Esophagus squamous epithelium (tissue), 5 donors: Measurements from ENCODE around the gene COL23A1. TPM values are rescaled to one million over a fixed set of nuclear protein-coding genes. Genes with fewer than 3 reads are reported as not detected.
"Not testable (repeated sequence)": the region's sequence is repeated elsewhere in the genome, so short reads cannot be mapped to it uniquely, and the experiment has no call there.

Experiments used
- DNase-seq: peaks from one replicate; lab custom pipeline; 2025; lab: John Stamatoyannopoulos, UW
- H3K27ac ChIP-seq, 4 donors: fragments of 200-600 bp; sonication (generic); one replicate each; pipeline ENCODE4 v1.5.1; 2016 to 2019; ENCODE audit warnings: mild to moderate bottlenecking in 1 of 4
- H3K27me3 ChIP-seq, 4 donors: fragments of 200-600 bp; sonication (generic); 1 replicate in 3 of 4; 2 replicates in 1 of 4; pipeline versions ENCODE4 v1.5.1 to v1.6.0; 2017 to 2021; ENCODE audit warnings: antibody characterized with exemption in 1 of 4
- H3K36me3 ChIP-seq, 3 donors: fragments of 200-600 bp; sonication (generic); one replicate each; pipeline ENCODE4 v1.5.1; 2016 to 2019
- H3K4me1 ChIP-seq, 3 donors: fragments of 200-600 bp; sonication (generic); one replicate each; pipeline ENCODE4 v1.5.1; 2017 to 2019
- H3K4me3 ChIP-seq, 4 donors: fragments of 200-600 bp; sonication (generic); 1 replicate in 3 of 4; 2 replicates in 1 of 4; pipeline ENCODE4 v1.5.1; 2016 to 2019; ENCODE audit warnings: mild to moderate bottlenecking in 2 of 4, moderate library complexity in 1 of 4
- H3K9me3 ChIP-seq, 3 donors: fragments of 200-600 bp; sonication (generic); one replicate each; pipeline ENCODE4 v1.5.1; 2016 to 2019
- POLR2A ChIP-seq, 4 donors: fragments of 450-650 bp; IDR thresholded peaks; one replicate each; pipeline ENCODE4 v1.6.1; 2017; ENCODE audit warnings: antibody characterized with exemption in 4 of 4, mild to moderate bottlenecking in 4 of 4, moderate library complexity in 3 of 4
- WGBS, 2 donors: methylation state at CpG; one replicate each; pipeline ENCODE4 v1.1.5; 2018; 5-methylcytosine and 5-hydroxymethylcytosine counted together
- intact Hi-C: fragments of 100-400 bp; cut with DNase I; formaldehyde crosslinking; loops from one replicate; pipeline ENCODE4 v1.15.0; 2022
- total RNA-seq, 4 donors: library from RNA; depleted of rRNA; stranded (reverse); fragments of >200 nt; gene quantifications; one replicate each; pipeline ENCODE4 v1.1.0, GENCODE V29; 2016
- TF ChIP-seq, protein P1 (sequence below), 6 experiments: fragments of 450-650 bp in 4 of 6; fragments of 200-600 bp in 2 of 6; sonication (generic) in 2 of 6; IDR thresholded peaks; one replicate each; pipeline ENCODE4 v1.5.1; 2016 to 2019; ENCODE audit warnings: antibody characterized with exemption in 6 of 6, mild to moderate bottlenecking in 4 of 6, moderate library complexity in 4 of 6
- donor health status: DM: yes; HTN: yes; CAD: no.

Gene COL23A1
- total RNA-seq, 4 donors from 2014 or later, result 0.41 to 1.5 (median 0.44) TPM; not detected in 1

DNA sequence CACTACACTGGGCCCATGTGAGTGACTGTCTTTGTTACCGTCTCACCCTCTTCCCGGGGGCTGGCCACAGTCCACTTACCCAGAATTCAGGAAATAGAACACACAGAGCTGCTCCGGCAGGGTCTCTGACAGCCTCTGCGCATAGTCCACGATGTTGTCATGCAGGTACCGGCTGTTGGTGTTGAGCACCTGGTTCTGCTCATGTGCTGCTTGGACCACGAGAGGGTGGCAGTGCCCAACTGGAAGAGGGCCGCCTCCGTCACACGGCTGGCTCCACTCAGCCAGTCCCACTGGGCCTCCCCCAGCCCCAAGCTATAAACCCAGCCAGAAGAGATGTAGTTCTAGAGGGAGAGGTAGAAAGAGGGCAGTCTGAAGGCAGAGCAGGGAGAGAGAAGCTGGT lies 360.3 kb downstream of the COL23A1 start:
- H3K4me3 ChIP-seq, result no peak overlapping the region
- WGBS, 2 donors, result 87 to 94% methylated on average over 3 of the region's 10 CpGs
- H3K27ac ChIP-seq, result no peak overlapping the region
- peaks cover 12 to 66% (median 12%) of the 10 kb centered on the region in 3 donors for H3K36me3 ChIP-seq
- H3K9me3 ChIP-seq, result no peaks in the 10 kb centered on the region
- intact Hi-C loops, result no loop called here
- H3K27me3 ChIP-seq, result no peaks in the 10 kb centered on the region
- peaks cover 13 to 58% (median 42%) of the 10 kb centered on the region in 3 donors for H3K4me1 ChIP-seq
- TF ChIP-seq POLR2A (IDR thresholded peaks at IDR 0.05), result no peak
- TF ChIP-seq, protein P1, sequence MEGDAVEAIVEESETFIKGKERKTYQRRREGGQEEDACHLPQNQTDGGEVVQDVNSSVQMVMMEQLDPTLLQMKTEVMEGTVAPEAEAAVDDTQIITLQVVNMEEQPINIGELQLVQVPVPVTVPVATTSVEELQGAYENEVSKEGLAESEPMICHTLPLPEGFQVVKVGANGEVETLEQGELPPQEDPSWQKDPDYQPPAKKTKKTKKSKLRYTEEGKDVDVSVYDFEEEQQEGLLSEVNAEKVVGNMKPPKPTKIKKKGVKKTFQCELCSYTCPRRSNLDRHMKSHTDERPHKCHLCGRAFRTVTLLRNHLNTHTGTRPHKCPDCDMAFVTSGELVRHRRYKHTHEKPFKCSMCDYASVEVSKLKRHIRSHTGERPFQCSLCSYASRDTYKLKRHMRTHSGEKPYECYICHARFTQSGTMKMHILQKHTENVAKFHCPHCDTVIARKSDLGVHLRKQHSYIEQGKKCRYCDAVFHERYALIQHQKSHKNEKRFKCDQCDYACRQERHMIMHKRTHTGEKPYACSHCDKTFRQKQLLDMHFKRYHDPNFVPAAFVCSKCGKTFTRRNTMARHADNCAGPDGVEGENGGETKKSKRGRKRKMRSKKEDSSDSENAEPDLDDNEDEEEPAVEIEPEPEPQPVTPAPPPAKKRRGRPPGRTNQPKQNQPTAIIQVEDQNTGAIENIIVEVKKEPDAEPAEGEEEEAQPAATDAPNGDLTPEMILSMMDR (IDR thresholded peaks at IDR 0.05), result no peak
- no peak for DNase-seq

DNA sequence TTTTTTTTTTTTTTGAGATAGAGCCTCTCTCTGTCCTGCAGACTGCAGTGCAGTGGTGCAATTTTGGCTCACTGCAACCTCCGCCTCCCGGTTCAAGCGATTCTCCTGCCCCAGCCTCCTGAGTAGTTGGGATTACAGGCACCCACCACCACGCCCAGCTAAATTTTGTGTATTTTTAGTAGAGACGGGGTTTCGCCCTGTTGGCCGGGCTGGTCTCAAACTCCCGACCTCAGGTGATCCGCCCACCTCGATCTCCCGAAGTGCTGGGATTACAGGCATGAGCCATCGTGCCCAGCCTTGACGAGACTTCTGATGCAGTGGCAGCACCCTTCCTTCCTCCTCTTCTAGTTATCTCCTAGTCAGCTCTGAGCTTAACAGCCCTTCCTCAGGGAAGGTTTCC lies 361.1 kb downstream of the COL23A1 start:
- DNase-seq, intact Hi-C loops, H3K27me3 ChIP-seq, H3K4me3 ChIP-seq, H3K27ac ChIP-seq, H3K9me3 ChIP-seq: not testable (repeated sequence)
- Histone ChIP-seq H3K36me3 (peaks cover 12 to 74% (median 13%) of the 10 kb centered on the region in 3 donors), H3K4me1 (peaks cover 13 to 51% (median 35%) of the 10 kb centered on the region in 3 donors)
- 83 to 90% methylated on average over 12 to 13 of the region's 13 CpGs for WGBS, 2 donors

DNA sequence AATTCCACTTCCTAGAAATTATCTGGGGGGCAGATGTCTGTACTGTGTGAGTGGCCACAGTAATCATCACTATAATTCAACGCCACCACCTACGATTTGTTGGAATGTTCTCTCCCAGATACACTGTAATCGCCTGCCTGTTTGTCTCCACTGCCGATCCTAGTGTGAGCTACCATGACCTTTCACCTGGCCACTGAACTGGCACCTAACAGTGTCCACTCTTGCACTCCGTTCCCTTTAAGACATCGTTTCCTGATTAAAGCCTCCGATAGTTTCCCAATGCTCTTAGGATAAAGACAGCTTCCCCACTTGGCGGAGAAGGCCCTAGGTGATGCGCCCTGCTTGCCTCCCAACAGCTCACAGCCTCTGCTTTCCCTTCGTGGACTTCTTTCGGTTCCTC lies 361.6 kb downstream of the COL23A1 start:
- no peak for DNase-seq
- no peak overlapping the region for H3K27ac ChIP-seq
- WGBS, 2 donors, result 88 to 92% methylated on average over 11 of the region's 11 CpGs
- H3K27me3 ChIP-seq, result no peaks in the 10 kb centered on the region
- no peak overlapping the region for H3K4me3 ChIP-seq
- peaks cover 13 to 51% (median 34%) of the 10 kb centered on the region in 3 donors for H3K4me1 ChIP-seq
- intact Hi-C loops, result no loop called here
- H3K36me3 ChIP-seq, result peaks cover 12 to 79% (median 13%) of the 10 kb centered on the region in 3 donors
- no peaks in the 10 kb centered on the region for H3K9me3 ChIP-seq
- TF ChIP-seq, protein P1 (IDR thresholded peaks at IDR 0.05), result no peak
- TF ChIP-seq POLR2A (IDR thresholded peaks at IDR 0.05), result no peak

DNA sequence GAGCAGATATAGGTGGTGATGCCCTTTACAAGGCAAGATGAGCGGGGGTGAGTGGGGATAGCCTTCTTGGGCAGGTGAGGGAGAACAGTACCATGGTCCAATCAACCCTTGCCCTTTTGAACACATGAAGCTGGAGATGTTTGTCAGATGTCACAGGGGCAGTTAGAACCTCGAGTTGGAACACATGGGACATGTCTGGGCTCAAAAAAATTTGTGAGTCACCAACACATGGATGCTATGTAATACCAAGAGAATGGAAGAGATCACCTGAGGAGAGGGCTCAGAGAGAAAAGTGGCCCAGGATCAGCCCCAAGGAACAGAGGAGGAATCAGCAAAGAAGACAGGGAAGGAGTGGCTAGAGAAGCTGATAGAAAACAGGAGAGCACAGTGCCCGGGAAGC lies 362.3 kb downstream of the COL23A1 start:
- intact Hi-C loops, result no loop called here

DNA sequence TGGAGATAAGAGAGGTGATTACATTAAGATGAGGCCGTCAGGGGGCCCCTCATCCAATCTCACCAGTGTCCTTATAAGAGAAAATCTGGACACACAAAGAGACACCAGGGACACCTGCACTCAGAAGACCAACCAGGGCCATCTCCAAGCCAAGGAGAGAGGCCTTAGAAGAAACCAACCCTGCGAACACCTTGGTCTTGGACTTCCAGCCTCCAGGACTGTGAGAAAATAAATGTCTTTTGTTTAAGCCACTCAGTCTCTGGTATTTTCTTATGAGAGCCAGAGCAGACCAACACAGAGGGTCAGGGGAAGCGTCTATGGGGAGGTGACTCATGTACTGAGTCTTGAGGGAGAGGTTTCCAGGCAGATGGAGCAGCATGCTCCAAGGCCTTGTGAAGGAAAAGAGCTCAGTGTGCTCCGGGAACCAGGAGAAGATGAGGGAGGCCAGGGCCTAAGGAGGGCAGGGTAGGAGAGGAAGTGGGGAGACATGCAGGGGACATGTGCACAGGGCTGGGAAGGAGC lies 363.0 kb downstream of the COL23A1 start:
- TF ChIP-seq POLR2A (IDR thresholded peaks at IDR 0.05), result no peak
- TF ChIP-seq, protein P1 (IDR thresholded peaks at IDR 0.05), result no peak
- Histone ChIP-seq H3K4me3 (no peak overlapping the region), H3K27ac (no peak overlapping the region), H3K36me3 (peaks cover 12 to 93% (median 13%) of the 10 kb centered on the region in 3 donors), H3K4me1 (peaks cover 13 to 42% (median 27%) of the 10 kb centered on the region in 3 donors), H3K9me3 (no peaks in the 10 kb centered on the region), H3K27me3 (no peaks in the 10 kb centered on the region)
- WGBS, 2 donors, result 69 to 85% methylated on average over 2 to 4 of the region's 4 CpGs
- intact Hi-C loops, result no loop called here
- no peak for DNase-seq

More for the DNA sequence above, 362.3 kb downstream of the COL23A1 start:
- H3K9me3 ChIP-seq, result no peaks in the 10 kb centered on the region
- no peak overlapping the region for H3K27ac ChIP-seq
- TF ChIP-seq, protein P1 (IDR thresholded peaks at IDR 0.05), result no peak
- TF ChIP-seq POLR2A (IDR thresholded peaks at IDR 0.05), result no peak
- H3K27me3 ChIP-seq, result no peaks in the 10 kb centered on the region
- no peak for DNase-seq
- peaks cover 13 to 46% (median 30%) of the 10 kb centered on the region in 3 donors for H3K4me1 ChIP-seq
- peaks cover 12 to 86% (median 13%) of the 10 kb centered on the region in 3 donors for H3K36me3 ChIP-seq
- H3K4me3 ChIP-seq, result no peak overlapping the region
- WGBS, 2 donors, result 76 to 83% methylated on average over 3 of the region's 3 CpGs
